Panc1 (cell line): ENCODE data around the gene SPINK4. TPM values are rescaled to one million over a fixed set of nuclear protein-coding genes. Genes with fewer than 3 reads are reported as not detected.

Experiments used
- ATAC-seq: fragments of 200-7000 bp; cut with Tn5 transposase; 2 replicates; pipeline ENCODE4 v1.9.1; 2020; ENCODE audit warnings: mild to moderate bottlenecking, moderate library complexity
- BruUV-seq: library from RNA; stranded (reverse); fragments of 400-500 nt; replicated peaks from 2 replicates; lab custom pipeline; 2021; lab: Mats Ljungman, UMichigan
- CTCF ChIA-PET: fragments of 300-600 bp; sonication (Branson Sonifier 250); formaldehyde crosslinking; loops from one replicate; lab custom pipeline; 2022; ENCODE audit warnings: antibody characterized with exemption; lab: Charles Lee
- POLR2A ChIA-PET: fragments of 300-600 bp; sonication (Branson Sonifier 250); formaldehyde crosslinking; loops from one replicate; lab custom pipeline; 2022; ENCODE audit warnings: antibody characterized with exemption; lab: Charles Lee
- DNase-seq: peaks from one replicate; pipeline ENCODE4 v3.0.0-alpha.2; 2010; ENCODE audit warnings: low read depth, low spot score
- H3K27ac ChIP-seq: 2 replicates; pipeline ENCODE4 v1.5.1; 2011; ENCODE audit warnings: mild to moderate bottlenecking, low read length, inconsistent platforms
- H3K27me3 ChIP-seq: fragments of 200-500 bp; sonication (Bioruptor generic); 2 replicates; pipeline ENCODE4 v1.6.0; 2014; ENCODE audit warnings: low read length, inconsistent platforms; ENCODE audit not compliant: control insufficient read depth, insufficient read depth
- H3K36me3 ChIP-seq: fragments of 200-500 bp; sonication (Bioruptor generic); 2 replicates; pipeline ENCODE4 v1.5.1; 2014; ENCODE audit warnings: inconsistent platforms, mild to moderate bottlenecking, low read length, moderate library complexity; ENCODE audit not compliant: control insufficient read depth, insufficient read depth
- H3K4me1 ChIP-seq: 2 replicates; pipeline ENCODE4 v1.5.1; 2011; ENCODE audit warnings: inconsistent platforms, mild to moderate bottlenecking, low read length, moderate library complexity; ENCODE audit not compliant: control insufficient read depth, insufficient read depth
- H3K4me3 ChIP-seq, 2 experiments: 2 replicates each; pipeline ENCODE4 v1.5.1; 2011 to 2012; ENCODE audit warnings: low read depth in 2 of 2, low read length in 2 of 2, mild to moderate bottlenecking in 2 of 2, inconsistent platforms in 1 of 2, moderate library complexity in 1 of 2
- H3K9me3 ChIP-seq: fragments of 200-500 bp; sonication (Bioruptor generic); 2 replicates; pipeline ENCODE4 v1.5.1; 2014; ENCODE audit warnings: low read depth, mild to moderate bottlenecking, inconsistent platforms, low read length, moderate library complexity; ENCODE audit not compliant: control insufficient read depth, insufficient read depth
- POLR2AphosphoS5 ChIP-seq: IDR thresholded peaks from 2 replicates; pipeline ENCODE4 v1.6.1; 2012; ENCODE audit warnings: mild to moderate bottlenecking, low read depth, low read length, moderate library complexity
- SIN3A ChIP-seq: IDR thresholded peaks from 2 replicates; pipeline ENCODE4 v1.6.1; 2012; ENCODE audit warnings: low read depth, mild to moderate bottlenecking, low read length, moderate library complexity, borderline replicate concordance; ENCODE audit not compliant: insufficient read depth
- TCF7L2 ChIP-seq: IDR thresholded peaks from 2 replicates; pipeline ENCODE4 v1.6.1; 2011; ENCODE audit warnings: mild to moderate bottlenecking, low read depth, low read length, inconsistent platforms
- in situ Hi-C: cut with HindIII; loops from 2 replicates; pipeline ENCODE4 v1.10.0; 2016; ENCODE audit warnings: low sequenced_read_pairs, low pct_unique_long_range_greater_than_20kb
- intact Hi-C: fragments of 100-400 bp; cut with micrococcal nuclease; formaldehyde crosslinking; loops from one replicate; pipeline ENCODE4 v1.10.0; 2022; ENCODE audit not compliant: unreplicated experiment
- total RNA-seq: library from RNA; stranded (reverse); gene quantifications from one replicate; pipeline ENCODE4 v1.2.1, GENCODE V29; 2021; ENCODE audit not compliant: unreplicated experiment
- TF ChIP-seq, protein P1 (sequence below), 2 experiments: IDR thresholded peaks; 2 replicates each; pipeline ENCODE4 v1.6.1; 2011 to 2012; ENCODE audit warnings: low read depth in 2 of 2, control low read depth in 1 of 2, low read length in 1 of 2, mild to moderate bottlenecking in 1 of 2, moderate library complexity in 1 of 2; ENCODE audit not compliant: insufficient read depth in 1 of 2
- TF ChIP-seq, protein P2 (sequence below): fragments of 450-650 bp; IDR thresholded peaks from 2 replicates; pipeline ENCODE4 v1.5.1; 2017; ENCODE audit warnings: mild to moderate bottlenecking

SPINK4 gene
- total RNA-seq, 1 experiment from 2014 or later: not detected

DNA sequence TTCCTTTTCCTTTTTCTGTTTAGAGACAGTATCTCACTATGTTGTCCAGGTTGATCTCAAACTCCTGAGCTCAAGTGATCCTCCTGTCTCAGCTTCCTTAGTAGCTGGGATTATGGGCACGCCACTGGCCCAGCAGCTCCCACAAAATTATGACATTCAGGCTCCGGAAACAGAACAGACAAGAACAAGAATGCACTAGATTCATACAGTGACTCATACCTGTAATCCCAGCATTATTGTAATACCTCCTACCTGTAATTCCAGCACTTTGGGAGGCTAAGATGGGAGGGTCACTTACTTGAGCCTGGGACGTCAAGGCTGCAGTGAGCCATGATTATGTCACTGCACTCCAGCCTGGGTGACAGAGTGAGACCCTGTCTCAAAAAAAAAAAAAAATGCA lies 46.1 kb upstream of the SPINK4 start:
- no peaks in the 10 kb centered on the region; the same call in 1 of the 2 replicates for H3K27me3 ChIP-seq
- TF ChIP-seq TCF7L2 (no peak), SIN3A (no peak), POLR2AphosphoS5 (no peak)
- TF ChIP-seq, protein P1, sequence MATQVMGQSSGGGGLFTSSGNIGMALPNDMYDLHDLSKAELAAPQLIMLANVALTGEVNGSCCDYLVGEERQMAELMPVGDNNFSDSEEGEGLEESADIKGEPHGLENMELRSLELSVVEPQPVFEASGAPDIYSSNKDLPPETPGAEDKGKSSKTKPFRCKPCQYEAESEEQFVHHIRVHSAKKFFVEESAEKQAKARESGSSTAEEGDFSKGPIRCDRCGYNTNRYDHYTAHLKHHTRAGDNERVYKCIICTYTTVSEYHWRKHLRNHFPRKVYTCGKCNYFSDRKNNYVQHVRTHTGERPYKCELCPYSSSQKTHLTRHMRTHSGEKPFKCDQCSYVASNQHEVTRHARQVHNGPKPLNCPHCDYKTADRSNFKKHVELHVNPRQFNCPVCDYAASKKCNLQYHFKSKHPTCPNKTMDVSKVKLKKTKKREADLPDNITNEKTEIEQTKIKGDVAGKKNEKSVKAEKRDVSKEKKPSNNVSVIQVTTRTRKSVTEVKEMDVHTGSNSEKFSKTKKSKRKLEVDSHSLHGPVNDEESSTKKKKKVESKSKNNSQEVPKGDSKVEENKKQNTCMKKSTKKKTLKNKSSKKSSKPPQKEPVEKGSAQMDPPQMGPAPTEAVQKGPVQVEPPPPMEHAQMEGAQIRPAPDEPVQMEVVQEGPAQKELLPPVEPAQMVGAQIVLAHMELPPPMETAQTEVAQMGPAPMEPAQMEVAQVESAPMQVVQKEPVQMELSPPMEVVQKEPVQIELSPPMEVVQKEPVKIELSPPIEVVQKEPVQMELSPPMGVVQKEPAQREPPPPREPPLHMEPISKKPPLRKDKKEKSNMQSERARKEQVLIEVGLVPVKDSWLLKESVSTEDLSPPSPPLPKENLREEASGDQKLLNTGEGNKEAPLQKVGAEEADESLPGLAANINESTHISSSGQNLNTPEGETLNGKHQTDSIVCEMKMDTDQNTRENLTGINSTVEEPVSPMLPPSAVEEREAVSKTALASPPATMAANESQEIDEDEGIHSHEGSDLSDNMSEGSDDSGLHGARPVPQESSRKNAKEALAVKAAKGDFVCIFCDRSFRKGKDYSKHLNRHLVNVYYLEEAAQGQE (IDR thresholded peaks at IDR 0.05; ENCODE audit: insufficient read depth in 1 of 2, low read depth in 2 of 2, low read length in 1 of 2): no peak
- TF ChIP-seq, protein P2, sequence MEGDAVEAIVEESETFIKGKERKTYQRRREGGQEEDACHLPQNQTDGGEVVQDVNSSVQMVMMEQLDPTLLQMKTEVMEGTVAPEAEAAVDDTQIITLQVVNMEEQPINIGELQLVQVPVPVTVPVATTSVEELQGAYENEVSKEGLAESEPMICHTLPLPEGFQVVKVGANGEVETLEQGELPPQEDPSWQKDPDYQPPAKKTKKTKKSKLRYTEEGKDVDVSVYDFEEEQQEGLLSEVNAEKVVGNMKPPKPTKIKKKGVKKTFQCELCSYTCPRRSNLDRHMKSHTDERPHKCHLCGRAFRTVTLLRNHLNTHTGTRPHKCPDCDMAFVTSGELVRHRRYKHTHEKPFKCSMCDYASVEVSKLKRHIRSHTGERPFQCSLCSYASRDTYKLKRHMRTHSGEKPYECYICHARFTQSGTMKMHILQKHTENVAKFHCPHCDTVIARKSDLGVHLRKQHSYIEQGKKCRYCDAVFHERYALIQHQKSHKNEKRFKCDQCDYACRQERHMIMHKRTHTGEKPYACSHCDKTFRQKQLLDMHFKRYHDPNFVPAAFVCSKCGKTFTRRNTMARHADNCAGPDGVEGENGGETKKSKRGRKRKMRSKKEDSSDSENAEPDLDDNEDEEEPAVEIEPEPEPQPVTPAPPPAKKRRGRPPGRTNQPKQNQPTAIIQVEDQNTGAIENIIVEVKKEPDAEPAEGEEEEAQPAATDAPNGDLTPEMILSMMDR: no peak
- intact Hi-C loops (no loop called here), in situ Hi-C loops (no loop called here)
- no peaks in the 10 kb centered on the region for H3K36me3 ChIP-seq
- no peak overlapping the region for H3K4me3 ChIP-seq
- ChIA-PET POLR2A (interaction anchor here (0.7 kb wide), 1 partner anchor 8 kb away, joined by 3 read pairs; no protein-coding TSS in a partner anchor), CTCF (interaction anchor here (0.6 kb wide), 2 partner anchors 13 to 42 kb away, joined by 3 read pairs; no protein-coding TSS in a partner anchor)
- no peaks in the 10 kb centered on the region for H3K9me3 ChIP-seq
- ATAC-seq (no peak), DNase-seq (no peak)
- no TSS peak for BruUV-seq
- no peaks in the 10 kb centered on the region for H3K4me1 ChIP-seq
- no peak overlapping the region for H3K27ac ChIP-seq

DNA sequence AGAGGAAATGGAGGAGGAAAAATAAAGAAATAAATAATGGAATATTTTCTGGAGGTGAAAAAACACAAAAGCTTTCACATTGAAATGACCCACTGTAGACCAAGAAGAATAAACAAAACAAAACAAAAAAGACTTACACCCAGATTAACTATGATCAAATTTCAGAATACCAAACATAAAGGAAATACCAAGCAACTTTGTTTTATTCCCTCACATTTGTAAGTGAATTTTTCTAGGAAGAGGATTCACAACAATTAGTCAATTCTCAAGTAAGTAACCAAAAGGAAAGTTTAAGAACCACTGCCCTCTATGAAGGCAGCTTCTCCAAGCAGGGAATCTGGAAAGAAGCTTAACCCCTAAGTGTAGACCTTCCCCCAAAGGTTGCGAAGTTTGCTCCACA lies 43.2 kb upstream of the SPINK4 start:
- Histone ChIP-seq H3K4me3 (no peak overlapping the region), H3K36me3 (no peaks in the 10 kb centered on the region), H3K27me3 (peaks cover 2% of the 10 kb centered on the region; the same call in 1 of the 2 replicates), H3K9me3 (no peaks in the 10 kb centered on the region), H3K27ac (no peak overlapping the region), H3K4me1 (no peaks in the 10 kb centered on the region)
- intact Hi-C loops: no loop called here
- ATAC-seq: no peak
- BruUV-seq: no TSS peak
- in situ Hi-C loops: no loop called here
- ChIA-PET POLR2A (no interaction called here), CTCF (interaction anchor here (0.6 kb wide), 1 partner anchor 29 kb away, joined by 3 read pairs; no protein-coding TSS in a partner anchor)
- TF ChIP-seq, protein P2: no peak
- no peak for DNase-seq
